ENCODE measurements around the gene SHISA2.
A peak's percentile ranks its signal among the peaks of the same experiment; 100 is the strongest.
"Not testable (repeated sequence)": the region's sequence is repeated elsewhere in the genome, so short reads cannot be mapped to it uniquely, and the experiment has no call there.

Gene SHISA2

DNA sequence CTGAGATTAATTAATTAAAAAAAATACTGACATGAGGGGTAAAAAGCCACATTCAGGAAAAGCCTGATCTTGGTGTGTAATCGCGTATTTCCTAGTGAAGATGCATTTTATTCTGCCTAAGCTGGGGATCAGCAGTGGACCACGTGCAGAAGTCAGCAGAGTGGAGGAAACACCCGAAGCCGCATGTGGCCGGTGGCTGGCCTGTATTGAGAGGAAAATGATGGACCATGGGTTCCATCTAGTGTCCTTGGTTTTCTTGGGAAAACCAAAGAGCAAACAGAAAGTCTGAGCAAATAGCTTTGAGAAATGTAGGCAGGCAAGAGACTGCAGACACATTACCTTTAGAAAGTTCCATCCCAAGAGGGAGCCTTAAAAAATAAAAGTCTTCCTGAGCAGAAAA is 23.7 kb upstream of the SHISA2 start:
- no peak overlapping the region for H3K23ac ChIP-seq (ENCODE audit: low read length)
- H3K9ac ChIP-seq (ENCODE audit: low read length): no peak overlapping the region
- no peaks in the 10 kb centered on the region for H3K79me2 ChIP-seq (ENCODE audit: control insufficient read depth, insufficient read depth, low read length, poor library complexity)
- DNase-seq: no peak
- no peaks in the 10 kb centered on the region for H3K36me3 ChIP-seq (ENCODE audit: control insufficient read depth in 1 of 2, insufficient read depth in 2 of 2, low read length in 2 of 2)
- no peak overlapping the region for H2BK5ac ChIP-seq (ENCODE audit: low read depth, low read length, poor library complexity)
- no peak overlapping the region for H3K4me3 ChIP-seq (ENCODE audit: low read depth, low read length)
- H3K4me2 ChIP-seq (ENCODE audit: low read length): no peak overlapping the region
- H2AK5ac ChIP-seq (ENCODE audit: low read length): no peak overlapping the region
- no peak overlapping the region for H3K27ac ChIP-seq (ENCODE audit: low read depth, low read length)
- no peak overlapping the region for H3K4ac ChIP-seq (ENCODE audit: low read depth, low read length)
- H4K8ac ChIP-seq (ENCODE audit: low read depth, low read length): no peak overlapping the region
- no CpG with 5 or more reads among the region's 6 CpGs for WGBS (ENCODE audit: extremely low coverage, insufficient coverage, insufficient read length)
- H2AFZ ChIP-seq (ENCODE audit: insufficient read depth, low read length, poor library complexity): no peak overlapping the region
- H3K9me3 ChIP-seq (ENCODE audit: insufficient read depth, low read depth, low read length): no peaks in the 10 kb centered on the region
- H2BK12ac ChIP-seq (ENCODE audit: low read length): no peak overlapping the region
- H3K79me1 ChIP-seq (ENCODE audit: low read length): no peaks in the 10 kb centered on the region
- peaks cover 0 to 5% of the 10 kb centered on the region in 2 experiments for H3K4me1 ChIP-seq (ENCODE audit: control insufficient read depth in 1 of 2, insufficient read depth in 2 of 2, low read length in 2 of 2)
- H3K18ac ChIP-seq (ENCODE audit: low read length): no peak overlapping the region
- no peaks in the 10 kb centered on the region for H3K27me3 ChIP-seq (ENCODE audit: insufficient read depth, low read length)
- H4K91ac ChIP-seq (ENCODE audit: low read depth, low read length): no peak overlapping the region
- no peak overlapping the region for H3K14ac ChIP-seq (ENCODE audit: low read length)
- H2BK120ac ChIP-seq (ENCODE audit: insufficient read depth, low read length, poor library complexity): no peak overlapping the region
- H4K12ac ChIP-seq (ENCODE audit: low read depth, low read length): no peak overlapping the region

DNA sequence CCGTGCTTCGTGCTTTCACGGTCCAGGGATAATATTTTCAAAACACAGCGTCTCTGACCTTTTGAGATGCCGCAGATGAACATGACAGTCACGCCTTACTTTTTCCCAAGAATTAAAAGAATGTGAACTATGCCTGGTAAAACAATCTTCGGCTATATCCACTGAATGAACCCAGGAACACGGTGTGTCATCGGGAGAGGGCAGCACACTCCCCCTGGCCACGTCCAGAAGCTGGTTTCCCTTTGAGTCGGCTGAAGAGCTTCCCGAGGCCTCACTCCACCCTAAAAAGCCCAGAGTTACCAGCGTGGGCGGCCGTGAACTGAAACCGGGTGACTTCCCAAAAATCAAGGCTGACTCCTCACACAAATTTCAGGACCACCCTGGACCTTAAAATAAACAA is 22.9 kb upstream of the SHISA2 start:
- peaks cover 0 to 5% of the 10 kb centered on the region in 2 experiments for H3K4me1 ChIP-seq (ENCODE audit: control insufficient read depth in 1 of 2, insufficient read depth in 2 of 2, low read length in 2 of 2)
- H3K23ac ChIP-seq (ENCODE audit: low read length): no peak overlapping the region
- H3K4ac ChIP-seq (ENCODE audit: low read depth, low read length): no peak overlapping the region
- no peak overlapping the region for H2BK120ac ChIP-seq (ENCODE audit: insufficient read depth, low read length, poor library complexity)
- no peak overlapping the region for H3K4me3 ChIP-seq (ENCODE audit: low read depth, low read length)
- no peaks in the 10 kb centered on the region for H3K36me3 ChIP-seq (ENCODE audit: control insufficient read depth in 1 of 2, insufficient read depth in 2 of 2, low read length in 2 of 2)
- no peak overlapping the region for H4K91ac ChIP-seq (ENCODE audit: low read depth, low read length)
- WGBS (ENCODE audit: extremely low coverage, insufficient coverage, insufficient read length): no CpG with 5 or more reads among the region's 16 CpGs
- no peak overlapping the region for H4K8ac ChIP-seq (ENCODE audit: low read depth, low read length)
- no peak overlapping the region for H2AK5ac ChIP-seq (ENCODE audit: low read length)
- H3K79me2 ChIP-seq (ENCODE audit: control insufficient read depth, insufficient read depth, low read length, poor library complexity): no peaks in the 10 kb centered on the region
- H4K12ac ChIP-seq (ENCODE audit: low read depth, low read length): no peak overlapping the region
- no peaks in the 10 kb centered on the region for H3K9me3 ChIP-seq (ENCODE audit: insufficient read depth, low read depth, low read length)
- DNase-seq: peak; percentile 15 to 45
- no peak overlapping the region for H2BK12ac ChIP-seq (ENCODE audit: low read length)
- no peak overlapping the region for H3K18ac ChIP-seq (ENCODE audit: low read length)
- no peaks in the 10 kb centered on the region for H3K79me1 ChIP-seq (ENCODE audit: low read length)
- H3K14ac ChIP-seq (ENCODE audit: low read length): no peak overlapping the region
- no peak overlapping the region for H2AFZ ChIP-seq (ENCODE audit: insufficient read depth, low read length, poor library complexity)
- no peak overlapping the region for H3K9ac ChIP-seq (ENCODE audit: low read length)
- H3K27me3 ChIP-seq (ENCODE audit: insufficient read depth, low read length): no peaks in the 10 kb centered on the region
- no peak overlapping the region for H2BK5ac ChIP-seq (ENCODE audit: low read depth, low read length, poor library complexity)
- no peak overlapping the region for H3K27ac ChIP-seq (ENCODE audit: low read depth, low read length)
- H3K4me2 ChIP-seq (ENCODE audit: low read length): no peak overlapping the region

DNA sequence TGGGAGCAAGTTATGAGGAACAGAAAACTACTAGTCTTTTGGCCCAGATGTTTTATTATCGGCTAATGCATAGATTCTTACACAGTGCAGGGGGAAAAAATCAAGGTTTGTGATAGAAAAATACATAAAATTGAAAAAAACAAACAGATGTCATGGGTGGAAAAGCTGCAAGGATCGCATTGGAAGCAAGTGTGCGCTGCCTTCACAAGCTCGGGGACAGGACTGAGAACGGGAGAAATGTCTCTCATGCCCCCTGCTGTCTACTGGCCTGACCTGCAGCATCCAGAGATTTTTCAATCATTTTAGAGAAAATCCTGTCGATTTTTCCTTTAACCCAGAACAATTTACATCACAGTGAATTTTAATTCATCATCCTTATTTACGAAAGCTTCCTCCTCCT is 20.5 kb upstream of the SHISA2 start:
- not testable (repeated sequence) for H2AK5ac ChIP-seq (ENCODE audit: low read length); H3K79me1 ChIP-seq (ENCODE audit: low read length); H3K4me1 ChIP-seq (ENCODE audit: control insufficient read depth in 1 of 2, insufficient read depth in 2 of 2, low read length in 2 of 2); H3K27me3 ChIP-seq (ENCODE audit: insufficient read depth, low read length); H3K18ac ChIP-seq (ENCODE audit: low read length); H3K4me2 ChIP-seq (ENCODE audit: low read length); H3K79me2 ChIP-seq (ENCODE audit: control insufficient read depth, insufficient read depth, low read length, poor library complexity); H3K23ac ChIP-seq (ENCODE audit: low read length); H3K27ac ChIP-seq (ENCODE audit: low read depth, low read length); H3K9me3 ChIP-seq (ENCODE audit: insufficient read depth, low read depth, low read length); H4K12ac ChIP-seq (ENCODE audit: low read depth, low read length); H2BK120ac ChIP-seq (ENCODE audit: insufficient read depth, low read length, poor library complexity); H4K8ac ChIP-seq (ENCODE audit: low read depth, low read length); H3K4me3 ChIP-seq (ENCODE audit: low read depth, low read length); H3K9ac ChIP-seq (ENCODE audit: low read length); H4K91ac ChIP-seq (ENCODE audit: low read depth, low read length); H2BK12ac ChIP-seq (ENCODE audit: low read length); H2AFZ ChIP-seq (ENCODE audit: insufficient read depth, low read length, poor library complexity); H3K4ac ChIP-seq (ENCODE audit: low read depth, low read length); H3K36me3 ChIP-seq (ENCODE audit: control insufficient read depth in 1 of 2, insufficient read depth in 2 of 2, low read length in 2 of 2); H2BK5ac ChIP-seq (ENCODE audit: low read depth, low read length, poor library complexity); DNase-seq; H3K14ac ChIP-seq (ENCODE audit: low read length)
- no CpG with 5 or more reads among the region's 7 CpGs for WGBS (ENCODE audit: extremely low coverage, insufficient coverage, insufficient read length)

DNA sequence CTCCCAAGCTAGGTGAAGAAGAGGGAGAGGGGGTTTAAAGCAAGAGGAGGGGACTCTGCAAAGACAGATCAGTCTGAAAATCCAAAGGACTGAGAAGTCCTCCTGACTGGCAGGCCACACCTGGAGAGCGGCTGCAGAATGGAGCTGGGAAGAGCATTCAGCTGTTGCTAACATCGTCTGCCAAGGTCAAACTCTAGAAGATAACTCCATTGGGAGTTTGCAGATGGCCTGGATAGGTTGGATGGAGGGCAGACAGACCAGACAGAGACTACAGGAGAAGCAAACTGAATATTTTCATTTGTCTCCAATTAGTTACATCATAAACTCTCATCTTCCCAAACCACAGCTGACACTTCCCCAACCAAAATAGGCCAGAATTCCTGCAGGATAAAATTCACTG is 19.9 kb upstream of the SHISA2 start:
- peaks cover 0 to 5% of the 10 kb centered on the region in 2 experiments for H3K4me1 ChIP-seq (ENCODE audit: control insufficient read depth in 1 of 2, insufficient read depth in 2 of 2, low read length in 2 of 2)
- no CpG with 5 or more reads among the region's 2 CpGs for WGBS (ENCODE audit: extremely low coverage, insufficient coverage, insufficient read length)
- DNase-seq: no peak
- H4K12ac ChIP-seq (ENCODE audit: low read depth, low read length): no peak overlapping the region
- no peak overlapping the region for H4K91ac ChIP-seq (ENCODE audit: low read depth, low read length)
- no peak overlapping the region for H4K8ac ChIP-seq (ENCODE audit: low read depth, low read length)
- H3K23ac ChIP-seq (ENCODE audit: low read length): no peak overlapping the region
- no peak overlapping the region for H3K9ac ChIP-seq (ENCODE audit: low read length)
- no peak overlapping the region for H2BK5ac ChIP-seq (ENCODE audit: low read depth, low read length, poor library complexity)
- no peak overlapping the region for H2BK12ac ChIP-seq (ENCODE audit: low read length)
- no peaks in the 10 kb centered on the region for H3K36me3 ChIP-seq (ENCODE audit: control insufficient read depth in 1 of 2, insufficient read depth in 2 of 2, low read length in 2 of 2)
- H3K9me3 ChIP-seq (ENCODE audit: insufficient read depth, low read depth, low read length): no peaks in the 10 kb centered on the region
- H2AFZ ChIP-seq (ENCODE audit: insufficient read depth, low read length, poor library complexity): no peak overlapping the region
- no peaks in the 10 kb centered on the region for H3K27me3 ChIP-seq (ENCODE audit: insufficient read depth, low read length)
- no peak overlapping the region for H2AK5ac ChIP-seq (ENCODE audit: low read length)
- no peak overlapping the region for H3K18ac ChIP-seq (ENCODE audit: low read length)
- H3K27ac ChIP-seq (ENCODE audit: low read depth, low read length): no peak overlapping the region
- H3K79me2 ChIP-seq (ENCODE audit: control insufficient read depth, insufficient read depth, low read length, poor library complexity): no peaks in the 10 kb centered on the region
- H3K14ac ChIP-seq (ENCODE audit: low read length): no peak overlapping the region
- H3K4ac ChIP-seq (ENCODE audit: low read depth, low read length): no peak overlapping the region
- no peaks in the 10 kb centered on the region for H3K79me1 ChIP-seq (ENCODE audit: low read length)
- no peak overlapping the region for H3K4me3 ChIP-seq (ENCODE audit: low read depth, low read length)
- H3K4me2 ChIP-seq (ENCODE audit: low read length): no peak overlapping the region
- H2BK120ac ChIP-seq (ENCODE audit: insufficient read depth, low read length, poor library complexity): no peak overlapping the region
